OCI-LY1 (cell line): ENCODE results near the gene KHDC1.
"Not testable (repeated sequence)": the region's sequence is repeated elsewhere in the genome, so short reads cannot be mapped to it uniquely, and the experiment has no call there.

Source experiments
- CTCF ChIP-seq: fragments of 200-600 bp; sonication (generic), shearing (Covaris generic); IDR thresholded peaks from 2 replicates; pipeline ENCODE4 v1.5.1; 2017; ENCODE audit warnings: mild to moderate bottlenecking, antibody characterized with exemption, low read length, moderate library complexity, mixed read lengths
- EZH2 ChIP-seq: fragments of 200-600 bp; sonication (generic), shearing (Covaris generic); IDR thresholded peaks from 2 replicates; pipeline ENCODE4 v1.8.0; 2017; ENCODE audit warnings: borderline replicate concordance, mixed run types, mild to moderate bottlenecking, antibody characterized with exemption, low read length, moderate library complexity, mixed read lengths

DNA sequence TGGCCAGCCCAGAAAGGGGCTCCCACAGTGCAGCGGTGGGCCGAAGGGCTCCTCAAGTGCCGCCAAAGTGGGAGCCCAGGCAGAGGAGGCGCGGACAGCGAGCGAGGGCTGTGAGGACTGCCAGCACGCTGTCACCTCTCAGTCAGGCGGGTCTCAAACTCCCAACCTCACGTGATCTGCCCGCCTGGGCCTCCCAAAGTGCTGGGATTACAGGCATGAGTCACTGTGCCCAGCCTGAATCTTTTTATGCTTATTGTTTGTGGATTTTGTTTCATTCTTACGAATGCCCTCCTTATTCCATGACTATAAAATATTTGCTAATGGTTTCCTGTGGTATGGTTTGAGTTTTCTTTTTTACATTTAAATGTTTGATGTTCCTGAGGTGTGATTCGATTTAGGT lies 6.3 kb upstream of the KHDC1 start:
- not testable (repeated sequence) for TF ChIP-seq CTCF, EZH2
